Subcutaneous preadipocyte (primary cell): Measurements from ENCODE around the gene PAGE1. TPM values are rescaled to one million over a fixed set of nuclear protein-coding genes. Genes with fewer than 3 reads are reported as not detected.

Experiments
- total RNA-seq: library from RNA; depleted of rRNA; stranded (reverse); fragments of >200 nt; gene quantifications from 2 replicates; pipeline ENCODE4 v1.2.3, GENCODE V29; 2012

The PAGE1 gene
- total RNA-seq = not detected in 2 replicates

GRCh38 chrX:49695276-49696180, at the start of gene PAGE1:
TSS of gene PAGE1 (minus strand) at chrX:49695984. CDS start at chrX:49694770, 1,214 bp downstream.

Other genes with a start within 250 kb of the PAGE1 start
- gene GAGE12C, start 163.8 kb downstream of the PAGE1 start, total RNA-seq = not detected in 2 replicates
- gene GAGE12D, start 154.3 kb downstream of the PAGE1 start, total RNA-seq = not detected in 2 replicates
- not detected in 2 replicates for gene GAGE12E, start 144.7 kb downstream of the PAGE1 start, total RNA-seq
- gene GAGE12F, start 135.1 kb downstream of the PAGE1 start, total RNA-seq = not detected in 2 replicates
- not detected in 2 replicates for gene GAGE12G, start 125.6 kb downstream of the PAGE1 start, total RNA-seq
- not detected in 2 replicates for gene GAGE12H, start 116.0 kb downstream of the PAGE1 start, total RNA-seq
- not detected in 2 replicates for gene GAGE2A, start 106.5 kb downstream of the PAGE1 start, total RNA-seq
- gene GAGE1, start 97.0 kb downstream of the PAGE1 start, total RNA-seq = not detected in 2 replicates
- gene PAGE4, start 133.3 kb upstream of the PAGE1 start, total RNA-seq = not detected in 2 replicates
- gene USP27X, start 183.5 kb upstream of the PAGE1 start, total RNA-seq = 2.6 and 2.7 TPM in 2 replicates
- 7.7 and 11.3 TPM in 2 replicates for gene CLCN5, start 226.6 kb upstream of the PAGE1 start, total RNA-seq